ENCODE data around the gene WLS.
"Not testable (repeated sequence)": the region's sequence is repeated elsewhere in the genome, so short reads cannot be mapped to it uniquely, and the experiment has no call there.

Gene WLS

GRCh38 chr1:68163220-68163619, 69.1 kb downstream of the WLS start:
- no peak for DNase-seq

- no peak for DNase-seq
These were observed 69.6 kb downstream of the WLS start for GRCh38 chr1:68162761-68163160.

- not testable (repeated sequence) for DNase-seq
These were observed 70.7 kb downstream of the WLS start for GRCh38 chr1:68161672-68162071.

- not testable (repeated sequence) for DNase-seq
These were observed 71.4 kb downstream of the WLS start for GRCh38 chr1:68160935-68161334.

- no peak for DNase-seq
These were observed 72.3 kb downstream of the WLS start for GRCh38 chr1:68160021-68160420.

- DNase-seq, result no peak
These were observed 73.5 kb downstream of the WLS start for GRCh38 chr1:68158837-68159236.

GRCh38 chr1:68157416-68157815, 74.9 kb downstream of the WLS start:
- DNase-seq, result no peak

GRCh38 chr1:68151690-68152089, 80.6 kb downstream of the WLS start:
- no peak for DNase-seq

- DNase-seq, result no peak
These were observed 82.4 kb downstream of the WLS start for GRCh38 chr1:68149907-68150306.

GRCh38 chr1:68149110-68149798, 83.1 kb downstream of the WLS start:
- DNase-seq, result no peak

GRCh38 chr1:68148631-68149030, 83.7 kb downstream of the WLS start:
- DNase-seq, result no peak

GRCh38 chr1:68147534-68148171, 84.7 kb downstream of the WLS start:
- DNase-seq, result no peak

- no peak for DNase-seq
These were observed 86.8 kb downstream of the WLS start for GRCh38 chr1:68145418-68146126.

- DNase-seq, result no peak
These were observed 87.5 kb downstream of the WLS start for GRCh38 chr1:68144856-68145255.

GRCh38 chr1:68143633-68144032, 88.7 kb downstream of the WLS start:
- DNase-seq, result no peak

GRCh38 chr1:68142461-68142860, 89.9 kb downstream of the WLS start:
- no peak for DNase-seq

GRCh38 chr1:68142036-68142435, 90.3 kb downstream of the WLS start:
- DNase-seq, result no peak

- no peak for DNase-seq
These were observed 91.0 kb downstream of the WLS start for GRCh38 chr1:68141071-68142021.

- DNase-seq, result no peak
These were observed 91.8 kb downstream of the WLS start for GRCh38 chr1:68140536-68140935.

GRCh38 chr1:68136187-68136586, 96.1 kb downstream of the WLS start:
- no peak for DNase-seq

GRCh38 chr1:68132426-68133130, 99.7 kb downstream of the WLS start:
- no peak for DNase-seq

GRCh38 chr1:68131261-68131660, 101.1 kb downstream of the WLS start:
- no peak for DNase-seq

All from Kasumi-1 (cell line).